OCI-LY7 (cell line): ENCODE results near the gene NEMF. TPM values are rescaled to one million over a fixed set of nuclear protein-coding genes. Genes with fewer than 3 reads are reported as not detected.
A peak's percentile ranks its signal among the peaks of the same experiment; 100 is the strongest.

ENCODE experiments used
- BruUV-seq: library from RNA; stranded (reverse); fragments of 400-500 nt; replicated peaks from 2 replicates; lab custom pipeline; 2021; lab: Mats Ljungman, UMichigan
- CTCF ChIA-PET: fragments of 300-600 bp; sonication (Branson Sonifier 250); formaldehyde crosslinking; loops from one replicate; lab custom pipeline; 2022; ENCODE audit warnings: antibody characterized with exemption; ENCODE audit not compliant: unreplicated experiment; lab: Charles Lee
- POLR2A ChIA-PET: fragments of 300-600 bp; sonication (Branson Sonifier 250); formaldehyde crosslinking; loops from one replicate; lab custom pipeline; 2022; ENCODE audit warnings: antibody characterized with exemption; lab: Charles Lee
- DNase-seq: peaks from one replicate; pipeline ENCODE4 v3.0.0-alpha.2; 2015; ENCODE audit warnings: low spot score
- H2AFZ ChIP-seq: fragments of 200-600 bp; sonication (generic), shearing (Covaris generic); 2 replicates; pipeline ENCODE4 v1.6.1; 2014; ENCODE audit warnings: mild to moderate bottlenecking, antibody characterized with exemption, low read length, moderate library complexity
- H3K27ac ChIP-seq: fragments of 200-600 bp; sonication (generic); 2 replicates; pipeline ENCODE4 v1.5.1; 2014; ENCODE audit warnings: mixed run types, low read depth, mild to moderate bottlenecking, moderate library complexity, low read length, inconsistent platforms; ENCODE audit not compliant: poor library complexity, severe bottlenecking
- H3K36me3 ChIP-seq: fragments of 200-600 bp; sonication (generic); 2 replicates; pipeline ENCODE4 v1.6.1; 2014; ENCODE audit warnings: mild to moderate bottlenecking, antibody characterized with exemption, low read length, moderate library complexity, mixed read lengths; ENCODE audit not compliant: insufficient read depth
- H3K4me1 ChIP-seq: fragments of 200-600 bp; sonication (generic); 2 replicates; pipeline ENCODE4 v1.5.1; 2014; ENCODE audit warnings: mild to moderate bottlenecking, low read length; ENCODE audit not compliant: insufficient read depth, poor library complexity, severe bottlenecking
- H3K4me2 ChIP-seq: fragments of 200-600 bp; sonication (generic); 2 replicates; pipeline ENCODE4 v1.6.1; 2014; ENCODE audit warnings: mild to moderate bottlenecking, low read length
- H3K4me3 ChIP-seq: fragments of 200-600 bp; sonication (generic); 2 replicates; pipeline ENCODE4 v1.5.1; 2014; ENCODE audit warnings: mild to moderate bottlenecking, low read depth, low read length; ENCODE audit not compliant: poor library complexity, severe bottlenecking
- H3K79me2 ChIP-seq: fragments of 200-600 bp; sonication (generic); 2 replicates; pipeline ENCODE4 v1.6.1; 2016; ENCODE audit warnings: low read depth, mild to moderate bottlenecking, low read length, moderate library complexity, mixed read lengths; ENCODE audit not compliant: insufficient read depth
- H3K9me2 ChIP-seq: fragments of 200-600 bp; sonication (generic); 2 replicates; pipeline ENCODE4 v1.6.1; 2016; ENCODE audit warnings: mild to moderate bottlenecking, low read length, mixed read lengths; ENCODE audit not compliant: insufficient read depth
- H3K9me3 ChIP-seq: fragments of 200-600 bp; sonication (generic); 2 replicates; pipeline ENCODE4 v1.6.1; 2014; ENCODE audit warnings: mild to moderate bottlenecking, mixed run types, low read length, mixed read lengths
- H4K20me1 ChIP-seq: fragments of 200-600 bp; sonication (generic); 2 replicates; pipeline ENCODE4 v1.6.1; 2014; ENCODE audit warnings: mild to moderate bottlenecking, antibody characterized with exemption, low read length, moderate library complexity, mixed read lengths; ENCODE audit not compliant: insufficient read depth
- CTCF ChIP-seq: fragments of 200-600 bp; sonication (generic); conservative IDR thresholded peaks from 2 replicates; pipeline ENCODE4 v1.5.1; 2014; ENCODE audit warnings: mild to moderate bottlenecking, antibody characterized with exemption, low read length, moderate library complexity, mixed read lengths
- EZH2phosphoT487 ChIP-seq: fragments of 200-600 bp; sonication (generic); IDR thresholded peaks from 2 replicates; pipeline ENCODE4 v1.6.1; 2018; ENCODE audit warnings: low read depth, borderline replicate concordance, mild to moderate bottlenecking, mixed run types, antibody characterized with exemption, low read length, moderate library complexity, mixed read lengths
- intact Hi-C: fragments of 100-400 bp; cut with micrococcal nuclease; formaldehyde crosslinking; loops from one replicate; pipeline ENCODE4 v1.10.0; 2022; ENCODE audit not compliant: unreplicated experiment
- total RNA-seq, 2 experiments: library from RNA; depleted of rRNA in 1 of 2; stranded (reverse); fragments of >200 nt in 1 of 2; shearing (Covaris generic) in 1 of 2; gene quantifications; 2 replicates each; pipeline ENCODE4 v1.2.3, GENCODE V29; 2014 to 2022

The NEMF gene
- total RNA-seq, 2 experiments from 2014 or later: 63.2 to 79.4 TPM

- CTCF ChIA-PET: interaction anchor here (0.6 kb wide), 1 partner anchor 169 kb away, joined by 3 read pairs; no protein-coding TSS in a partner anchor
- no TSS peak for BruUV-seq
- no peaks in the 10 kb centered on the region for H3K9me3 ChIP-seq
- POLR2A ChIA-PET: interaction anchor here (0.6 to 1.0 kb wide), 18 partner anchors 9 to 1360 kb away, joined by 3 to 13 read pairs (median 3); no protein-coding TSS in a partner anchor
- H4K20me1 ChIP-seq: no peaks in the 10 kb centered on the region
- peak; percentile 54 for DNase-seq
- H3K4me2 ChIP-seq: peak overlapping the region; percentile 60
- no peaks in the 10 kb centered on the region for H3K36me3 ChIP-seq
- H3K27ac ChIP-seq: peak overlapping the region; percentile 53
- H2AFZ ChIP-seq: no peak overlapping the region
- peaks cover 3% of the 10 kb centered on the region; the same call in 1 of the 2 replicates for H3K79me2 ChIP-seq
- intact Hi-C loops: no loop called here
- no peak overlapping the region for H3K4me3 ChIP-seq
- H3K9me2 ChIP-seq: no peaks in the 10 kb centered on the region
- peaks cover 38% of the 10 kb centered on the region for H3K4me1 ChIP-seq
- TF ChIP-seq EZH2phosphoT487: no peak
- no peak for TF ChIP-seq CTCF
Observed at GRCh38 chr14:49858383-49858782, 5.8 kb upstream of the NEMF start.

GRCh38 chr14:49857427-49858003 lies 4.9 kb upstream of the NEMF start:
- Histone ChIP-seq H3K27ac (peak overlapping the region; percentile 53), H3K36me3 (no peaks in the 10 kb centered on the region), H4K20me1 (no peaks in the 10 kb centered on the region), H3K4me1 (peaks cover 42% of the 10 kb centered on the region), H3K4me3 (no peak overlapping the region), H2AFZ (peak overlapping the region; percentile 11; the same call in 1 of the 2 replicates), H3K79me2 (peaks cover 1% of the 10 kb centered on the region; the same call in 1 of the 2 replicates), H3K4me2 (peak overlapping the region; percentile 60), H3K9me3 (no peaks in the 10 kb centered on the region), H3K9me2 (no peaks in the 10 kb centered on the region)
- no TSS peak for BruUV-seq
- ChIA-PET CTCF (interaction anchor here (1.0 kb wide), 1 partner anchor 10 kb away, joined by 3 read pairs; no protein-coding TSS in a partner anchor), POLR2A (interaction anchor here (0.6 to 1.2 kb wide), 4 partner anchors 10 to 229 kb away, joined by 3 to 5 read pairs (median 4); no protein-coding TSS in a partner anchor)
- peak; percentile 75 for DNase-seq
- TF ChIP-seq CTCF (no peak), EZH2phosphoT487 (no peak)
- intact Hi-C loops: no loop called here
